SK-MEL-5 (cell line): Measurements from ENCODE around the gene MTA3. TPM values are rescaled to one million over a fixed set of nuclear protein-coding genes. Genes with fewer than 3 reads are reported as not detected.

ENCODE experiments used
- DNase-seq: peaks from one replicate; pipeline ENCODE4 v3.0.0-alpha.2; 2016; ENCODE audit warnings: low read depth, low spot score
- in situ Hi-C: cut with HindIII; loops from 2 replicates; pipeline ENCODE4 v1.10.0; 2016; ENCODE audit warnings: low sequenced_read_pairs, high pct_unique_total_duplicates, low pct_unique_long_range_greater_than_20kb
- small RNA-seq, 2 experiments: library from RNA; depleted of rRNA; stranded (forward); fragments of <200 nt; gene quantifications; one replicate each; pipeline ENCODE3, GENCODE V24; 2014
- total RNA-seq: library from RNA; depleted of rRNA; stranded (reverse); fragments of >200 nt; shearing (Covaris generic); gene quantifications from 2 replicates; pipeline ENCODE4 v1.2.3, GENCODE V29; 2014; rRNA removed

The MTA3 gene
- total RNA-seq, 1 experiment from 2014 or later: 38.9 TPM

- in situ Hi-C loops: no loop called here
- no peak for DNase-seq
Observed at GRCh38 chr2:42796427-42797248, 228.2 kb downstream of the MTA3 start.

- DNase-seq: no peak
- in situ Hi-C loops: no loop called here
Observed at GRCh38 chr2:42797281-42797680, 228.8 kb downstream of the MTA3 start.

GRCh38 chr2:42799881-42800280, 231.4 kb downstream of the MTA3 start:
- DNase-seq: no peak
- in situ Hi-C loops: no loop called here

- in situ Hi-C loops: no loop called here
Observed at GRCh38 chr2:42800461-42800962, 232.1 kb downstream of the MTA3 start.

GRCh38 chr2:42800981-42801380, 232.5 kb downstream of the MTA3 start:
- in situ Hi-C loops: no loop called here
- no peak for DNase-seq

More at GRCh38 chr2:42800461-42800962, 232.1 kb downstream of the MTA3 start:
- DNase-seq: no peak

- in situ Hi-C loops: no loop called here
- DNase-seq: no peak
Observed at GRCh38 chr2:42801381-42801780, 232.9 kb downstream of the MTA3 start.

- in situ Hi-C loops: no loop called here
- DNase-seq: no peak
Observed at GRCh38 chr2:42802150-42802549, 233.7 kb downstream of the MTA3 start.

- in situ Hi-C loops: no loop called here
- DNase-seq: no peak
Observed at GRCh38 chr2:42804338-42804737, 235.9 kb downstream of the MTA3 start.

GRCh38 chr2:42804891-42805290, 236.5 kb downstream of the MTA3 start:
- no peak for DNase-seq
- in situ Hi-C loops: no loop called here

Small RNA genes within 50 kb of the gene (small RNA-seq; reads per million reads assigned to genes)
- gene AC074375.1: 0 reads per million in 2 experiments
- gene RNU6-137P: 0 reads per million in 2 experiments

Other genes starting within 250 kb of the MTA3 start
- gene COX7A2L, start 207.4 kb upstream of the MTA3 start, total RNA-seq: 412 and 442 TPM in 2 replicates
- gene KCNG3, start 74.7 kb upstream of the MTA3 start, total RNA-seq: 4.8 and 5.0 TPM in 2 replicates
- not detected in 2 replicates for gene OXER1, start 195.5 kb downstream of the MTA3 start, total RNA-seq
- not detected in 2 replicates for gene HAAO, start 224.0 kb downstream of the MTA3 start, total RNA-seq